OCI-LY1 (cell line): ENCODE results near the gene BGN.

Experiments
- H2AFZ ChIP-seq: fragments of 200-600 bp; sonication (generic), shearing (Covaris generic); 2 replicates; pipeline ENCODE4 v1.6.0; 2014; ENCODE audit warnings: antibody characterized with exemption, mild to moderate bottlenecking, low read length
- H3F3A ChIP-seq: fragments of 200-600 bp; sonication (generic), shearing (Covaris generic); 2 replicates; pipeline ENCODE4 v1.6.0; 2014; ENCODE audit warnings: mild to moderate bottlenecking, antibody characterized with exemption, low read length, moderate library complexity; ENCODE audit not compliant: insufficient read depth
- H3K27ac ChIP-seq: fragments of 200-600 bp; sonication (generic); 2 replicates; pipeline ENCODE4 v1.5.1; 2014; ENCODE audit warnings: low read length, mixed run types, mild to moderate bottlenecking, low read depth; ENCODE audit not compliant: poor library complexity, severe bottlenecking
- H3K27me3 ChIP-seq: fragments of 200-600 bp; sonication (generic); 2 replicates; pipeline ENCODE4 v1.6.0; 2014; ENCODE audit warnings: antibody characterized with exemption, mild to moderate bottlenecking, low read length, moderate library complexity; ENCODE audit not compliant: insufficient read depth
- H3K36me3 ChIP-seq: fragments of 200-600 bp; sonication (generic); 2 replicates; pipeline ENCODE4 v1.6.1; 2014; ENCODE audit warnings: mild to moderate bottlenecking, antibody characterized with exemption, low read length, moderate library complexity, mixed read lengths; ENCODE audit not compliant: insufficient read depth
- H3K4me1 ChIP-seq: fragments of 200-600 bp; sonication (generic); 2 replicates; pipeline ENCODE4 v1.5.1; 2014; ENCODE audit warnings: mild to moderate bottlenecking, low read length, moderate library complexity; ENCODE audit not compliant: insufficient read depth, severe bottlenecking
- H3K4me2 ChIP-seq: fragments of 200-600 bp; sonication (generic), shearing (Covaris generic); 2 replicates; pipeline ENCODE4 v1.6.1; 2014; ENCODE audit warnings: low read length
- H3K4me3 ChIP-seq: fragments of 200-600 bp; sonication (generic); 2 replicates; pipeline ENCODE4 v1.5.1; 2014; ENCODE audit warnings: low read length, low read depth, mild to moderate bottlenecking, mixed read lengths; ENCODE audit not compliant: poor library complexity, severe bottlenecking
- H3K79me2 ChIP-seq: fragments of 200-600 bp; shearing (Covaris generic); 2 replicates; pipeline ENCODE4 v1.6.1; 2016; ENCODE audit warnings: mixed run types, low read length, mixed read lengths; ENCODE audit not compliant: insufficient read depth
- H3K9ac ChIP-seq: fragments of 200-600 bp; sonication (generic), shearing (Covaris generic); 2 replicates; pipeline ENCODE4 v1.6.1; 2014; ENCODE audit warnings: mild to moderate bottlenecking, low read length, mixed read lengths
- H3K9me2 ChIP-seq: fragments of 200-600 bp; sonication (generic), shearing (Covaris generic); 2 replicates; pipeline ENCODE4 v1.6.1; 2014; ENCODE audit warnings: low read depth, mild to moderate bottlenecking, low read length, mixed read lengths
- H3K9me3 ChIP-seq: fragments of 200-600 bp; shearing (Covaris generic); 2 replicates; pipeline ENCODE4 v1.6.1; 2014; ENCODE audit warnings: low read length, mixed read lengths
- H4K20me1 ChIP-seq: fragments of 200-600 bp; sonication (generic), shearing (Covaris generic); 2 replicates; pipeline ENCODE4 v1.6.0; 2016; ENCODE audit warnings: mild to moderate bottlenecking, low read length; ENCODE audit not compliant: insufficient read depth
- CTCF ChIP-seq: fragments of 200-600 bp; sonication (generic), shearing (Covaris generic); IDR thresholded peaks from 2 replicates; pipeline ENCODE4 v1.5.1; 2017; ENCODE audit warnings: mild to moderate bottlenecking, antibody characterized with exemption, low read length, moderate library complexity, mixed read lengths
- EZH2 ChIP-seq: fragments of 200-600 bp; sonication (generic), shearing (Covaris generic); IDR thresholded peaks from 2 replicates; pipeline ENCODE4 v1.8.0; 2017; ENCODE audit warnings: borderline replicate concordance, mixed run types, mild to moderate bottlenecking, antibody characterized with exemption, low read length, moderate library complexity, mixed read lengths

Gene BGN

GRCh38 chrX:153519569-153520286 lies 24.9 kb downstream of the BGN start:
- no peaks in the 10 kb centered on the region for H3K27me3 ChIP-seq
- no peaks in the 10 kb centered on the region for H3K4me1 ChIP-seq
- no peaks in the 10 kb centered on the region for H3F3A ChIP-seq
- no peak overlapping the region for H3K9ac ChIP-seq
- no peaks in the 10 kb centered on the region for H3K36me3 ChIP-seq
- H3K4me2 ChIP-seq = no peak overlapping the region
- no peaks in the 10 kb centered on the region for H3K79me2 ChIP-seq
- H3K4me3 ChIP-seq = no peak overlapping the region
- H4K20me1 ChIP-seq = no peaks in the 10 kb centered on the region
- no peak overlapping the region for H3K27ac ChIP-seq
- no peak overlapping the region for H2AFZ ChIP-seq
- TF ChIP-seq EZH2 = no peak
- no peak for TF ChIP-seq CTCF
- no peaks in the 10 kb centered on the region for H3K9me3 ChIP-seq
- no peaks in the 10 kb centered on the region for H3K9me2 ChIP-seq

- no peaks in the 10 kb centered on the region for H3K36me3 ChIP-seq
- H2AFZ ChIP-seq = no peak overlapping the region
- H3K4me3 ChIP-seq = no peak overlapping the region
- H3K27me3 ChIP-seq = no peaks in the 10 kb centered on the region
- H3F3A ChIP-seq = no peaks in the 10 kb centered on the region
- no peaks in the 10 kb centered on the region for H3K9me2 ChIP-seq
- no peaks in the 10 kb centered on the region for H3K9me3 ChIP-seq
- no peak overlapping the region for H3K4me2 ChIP-seq
- no peak overlapping the region for H3K27ac ChIP-seq
- H3K9ac ChIP-seq = no peak overlapping the region
- no peaks in the 10 kb centered on the region for H4K20me1 ChIP-seq
- no peaks in the 10 kb centered on the region for H3K4me1 ChIP-seq
- H3K79me2 ChIP-seq = no peaks in the 10 kb centered on the region
- TF ChIP-seq EZH2 (no peak), CTCF (no peak)
These were observed 25.6 kb downstream of the BGN start for GRCh38 chrX:153520287-153520917.

- Histone ChIP-seq H3K9me2 (no peaks in the 10 kb centered on the region), H3K27ac (no peak overlapping the region), H3F3A (no peaks in the 10 kb centered on the region), H3K36me3 (no peaks in the 10 kb centered on the region), H3K4me1 (no peaks in the 10 kb centered on the region), H3K9ac (no peak overlapping the region), H3K27me3 (no peaks in the 10 kb centered on the region), H3K4me3 (no peak overlapping the region), H4K20me1 (no peaks in the 10 kb centered on the region), H3K79me2 (no peaks in the 10 kb centered on the region), H2AFZ (no peak overlapping the region), H3K4me2 (no peak overlapping the region), H3K9me3 (no peaks in the 10 kb centered on the region)
- no peak for TF ChIP-seq CTCF
- TF ChIP-seq EZH2 = no peak
These were observed 26.3 kb downstream of the BGN start for GRCh38 chrX:153521034-153521433.
